ENCODE measurements around the gene NTSR1.

Gene NTSR1

DNA sequence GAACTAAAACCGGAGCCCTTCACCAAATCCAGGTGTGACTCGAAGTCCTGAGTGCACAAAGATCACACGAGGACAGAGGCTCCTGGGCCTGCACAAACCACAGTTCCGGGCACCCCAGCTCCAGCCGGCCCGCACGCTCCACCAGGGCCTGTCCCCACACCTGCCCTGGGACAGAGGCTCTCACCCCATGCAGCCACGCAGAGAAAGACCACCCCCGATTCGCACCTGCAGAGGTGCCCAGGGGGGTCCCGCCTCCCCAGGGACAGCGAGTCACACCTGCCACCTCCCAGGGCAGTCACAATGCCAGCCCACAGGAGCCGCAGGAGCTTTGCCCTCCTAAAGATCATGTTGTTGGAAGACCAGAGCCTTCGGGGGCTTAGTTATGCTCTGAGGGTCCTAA, 62.3 kb downstream of the NTSR1 start:
- no peak for DNase-seq (ENCODE audit: low read depth, low spot score)

- DNase-seq (ENCODE audit: low read depth, low spot score) = no peak
These were observed 62.9 kb downstream of the NTSR1 start for GRCh38 chr20:62771396-62772102.

- DNase-seq (ENCODE audit: low read depth, low spot score) = no peak
These were observed 63.5 kb downstream of the NTSR1 start for GRCh38 chr20:62772103-62772611.

- DNase-seq (ENCODE audit: low read depth, low spot score) = no peak
These were observed 64.0 kb downstream of the NTSR1 start for GRCh38 chr20:62772619-62772989.

GRCh38 chr20:62772990-62773844, 64.6 kb downstream of the NTSR1 start:
- no peak for DNase-seq (ENCODE audit: low read depth, low spot score)

GRCh38 chr20:62773845-62774714, 65.4 kb downstream of the NTSR1 start:
- no peak for DNase-seq (ENCODE audit: low read depth, low spot score)

GRCh38 chr20:62774762-62775161, 66.1 kb downstream of the NTSR1 start:
- DNase-seq (ENCODE audit: low read depth, low spot score) = no peak

GRCh38 chr20:62775206-62775605, 66.6 kb downstream of the NTSR1 start:
- DNase-seq (ENCODE audit: low read depth, low spot score) = no peak

GRCh38 chr20:62776035-62776691, 67.5 kb downstream of the NTSR1 start:
- no peak for DNase-seq (ENCODE audit: low read depth, low spot score)

DNA sequence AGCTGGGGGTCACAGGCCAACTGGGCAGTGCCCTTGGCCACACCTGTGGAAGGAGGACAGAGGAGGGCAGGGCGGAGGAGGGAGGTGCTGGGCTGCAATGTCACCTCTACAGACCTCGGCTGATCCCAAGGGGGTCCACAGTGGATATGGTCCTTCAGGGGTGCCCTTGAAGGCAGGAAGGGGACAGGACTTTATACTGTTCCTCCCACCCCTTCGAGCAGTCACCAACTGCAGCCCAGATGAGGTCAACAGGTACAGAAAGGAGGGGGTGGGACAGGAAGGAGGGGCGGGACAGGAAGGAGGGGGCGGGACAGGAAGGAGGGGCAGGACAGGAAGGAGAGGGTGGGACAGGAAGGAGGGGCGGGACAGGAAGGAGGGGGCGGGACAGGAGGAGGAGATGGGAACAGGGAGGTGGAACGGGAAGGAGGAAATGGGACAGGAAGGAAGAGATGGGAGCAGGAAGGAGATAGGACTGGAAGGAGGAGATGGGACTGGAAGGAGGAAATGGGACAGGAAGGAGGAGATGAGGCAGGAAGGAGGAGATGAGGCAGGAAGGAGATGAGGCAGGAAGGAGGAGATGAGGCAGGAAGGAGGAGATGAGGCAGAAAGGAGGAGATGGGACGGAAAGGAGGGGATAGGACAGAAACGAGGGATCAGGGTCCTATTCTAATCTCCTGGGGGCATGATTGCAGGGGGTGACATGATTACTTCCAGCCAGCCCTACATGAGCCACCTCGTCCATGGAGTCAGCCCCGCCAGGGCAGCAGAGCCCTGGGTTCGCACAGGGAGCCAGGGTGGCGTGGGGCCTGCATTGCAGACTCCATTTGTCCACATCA, 68.3 kb downstream of the NTSR1 start:
- DNase-seq (ENCODE audit: low read depth, low spot score) = peak; percentile 29

DNA sequence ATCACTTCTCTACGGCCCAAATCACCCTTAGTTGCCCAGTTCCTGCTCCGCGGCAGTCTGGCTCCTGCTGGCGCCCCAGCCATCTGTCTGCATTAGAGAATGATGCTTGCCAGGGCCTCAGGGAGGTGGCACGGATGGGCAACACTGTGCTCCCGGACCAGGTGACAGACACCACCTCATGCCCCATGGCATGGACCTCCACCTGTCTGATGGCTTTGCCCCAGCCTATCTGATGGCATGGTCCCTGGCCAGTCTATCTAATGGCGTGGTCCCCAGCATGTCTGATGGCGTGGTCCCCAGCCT, 68.8 kb downstream of the NTSR1 start:
- no peak for DNase-seq (ENCODE audit: low read depth, low spot score)

GRCh38 chr20:62778058-62778457, 69.4 kb downstream of the NTSR1 start:
- DNase-seq (ENCODE audit: low read depth, low spot score) = no peak

DNA sequence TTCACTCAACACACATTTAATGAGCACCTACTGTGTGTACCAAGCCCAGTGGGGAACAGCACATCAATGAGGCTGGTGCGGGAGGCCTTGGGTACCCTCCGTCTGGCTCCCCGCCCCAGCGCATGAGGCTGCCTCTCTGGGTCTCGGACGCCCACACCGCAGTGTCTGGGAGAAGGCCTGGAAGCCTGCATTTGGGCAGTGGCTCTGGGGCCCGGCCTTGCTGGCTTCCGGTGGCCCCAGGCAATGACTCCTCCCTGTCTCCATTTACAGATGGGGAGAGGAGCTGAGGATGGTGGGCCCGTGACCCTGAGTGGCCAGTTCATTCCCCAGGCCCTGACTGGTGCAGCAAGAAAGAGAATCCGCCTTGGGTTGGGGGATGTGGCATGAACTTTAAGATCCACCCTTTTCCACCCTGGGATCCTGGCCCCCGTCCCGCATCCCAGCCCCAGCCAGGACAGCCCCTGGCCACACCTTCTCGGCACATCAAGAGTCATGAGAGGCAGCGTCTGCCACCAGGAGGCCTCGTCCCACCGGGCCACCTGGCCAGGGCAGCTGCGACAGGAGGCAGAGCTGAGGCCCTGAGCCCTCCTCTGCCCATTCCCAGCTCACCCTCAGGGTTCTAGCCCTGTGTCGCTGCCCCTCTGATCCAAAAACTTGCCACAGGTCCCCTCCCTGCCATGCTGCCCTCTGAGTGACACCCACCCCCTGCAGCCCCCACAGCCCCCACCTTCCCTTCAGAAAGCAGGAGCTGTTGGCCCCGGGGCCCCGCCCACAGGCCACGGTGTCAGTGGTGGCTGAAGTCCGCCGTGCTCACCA, 70.2 kb downstream of the NTSR1 start:
- DNase-seq (ENCODE audit: low read depth, low spot score) = no peak

DNA sequence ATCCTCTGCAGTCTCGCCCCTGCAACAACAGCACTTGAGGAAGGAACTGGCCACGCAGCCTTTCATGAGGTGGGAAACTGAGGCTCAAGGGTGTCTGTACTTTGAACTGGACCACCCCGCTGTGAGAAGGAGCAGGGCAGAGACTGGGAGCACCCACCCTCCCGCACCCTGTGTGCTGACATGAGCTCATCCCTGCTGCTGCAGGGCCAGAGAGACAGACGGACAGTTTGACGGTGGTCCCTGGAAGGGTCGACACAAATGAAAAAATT, 70.7 kb downstream of the NTSR1 start:
- DNase-seq (ENCODE audit: low read depth, low spot score) = no peak

DNA sequence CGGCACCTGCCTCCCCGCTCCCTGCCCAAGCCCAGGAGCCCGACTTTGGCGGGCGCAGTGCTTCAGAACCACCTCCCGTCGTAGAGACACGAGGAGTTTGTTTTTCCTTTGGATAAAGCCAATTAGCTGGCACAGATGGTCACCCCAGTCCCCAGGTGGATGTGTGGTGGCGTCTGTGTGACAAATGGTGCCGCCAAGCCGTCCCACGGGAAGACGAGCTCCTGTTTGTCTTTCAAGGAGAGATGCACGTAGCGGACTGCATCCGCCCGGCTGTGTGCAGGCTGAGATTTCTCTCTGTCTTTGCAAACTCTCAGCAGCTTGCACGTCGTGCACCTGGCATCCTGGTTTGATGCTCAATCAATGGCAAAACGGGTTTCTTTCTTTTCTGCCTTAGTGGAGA, 71.6 kb downstream of the NTSR1 start:
- no peak for DNase-seq (ENCODE audit: low read depth, low spot score)

DNA sequence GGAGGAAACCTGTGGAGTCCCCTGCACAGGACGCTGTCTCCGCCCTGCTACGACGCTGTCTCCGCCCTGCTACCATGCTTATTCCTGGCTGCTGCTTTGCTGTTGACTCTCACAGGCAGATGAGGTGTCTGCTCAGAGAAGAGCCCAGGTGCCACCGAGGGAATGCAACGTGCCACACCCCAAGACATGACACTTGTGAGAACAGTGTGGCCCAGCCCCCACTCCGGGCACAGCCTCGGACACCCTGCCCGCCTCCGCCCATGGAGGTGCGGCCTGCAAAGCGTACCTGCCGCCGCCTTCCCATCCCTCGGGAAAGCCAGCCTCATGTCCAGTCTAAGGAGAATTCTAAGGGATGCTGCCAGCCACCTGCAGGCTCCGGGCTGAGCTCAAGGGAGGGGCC, 72.1 kb downstream of the NTSR1 start:
- no peak for DNase-seq (ENCODE audit: low read depth, low spot score)

- no peak for DNase-seq (ENCODE audit: low read depth, low spot score)
These were observed 73.7 kb downstream of the NTSR1 start for GRCh38 chr20:62782149-62782892.

DNA sequence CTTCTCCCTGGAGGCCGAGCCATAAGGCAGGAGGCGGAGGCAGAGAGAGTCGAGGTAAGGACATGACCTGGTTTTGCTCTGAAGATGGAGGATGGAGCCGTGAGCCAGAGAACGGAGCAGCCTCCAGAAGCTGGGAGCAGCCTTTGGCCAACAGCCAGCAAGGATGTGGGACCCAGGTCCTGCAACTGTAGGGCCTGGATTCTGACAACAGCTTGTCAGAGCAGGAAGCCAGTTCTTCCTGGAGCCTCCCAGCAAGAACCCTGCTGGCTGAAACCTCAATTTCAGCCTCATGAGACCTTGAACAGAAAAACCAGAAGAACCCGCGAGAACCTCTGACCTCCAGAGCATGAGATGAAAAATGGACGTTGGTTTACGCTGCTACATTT, 74.2 kb downstream of the NTSR1 start:
- no peak for DNase-seq (ENCODE audit: low read depth, low spot score)

DNA sequence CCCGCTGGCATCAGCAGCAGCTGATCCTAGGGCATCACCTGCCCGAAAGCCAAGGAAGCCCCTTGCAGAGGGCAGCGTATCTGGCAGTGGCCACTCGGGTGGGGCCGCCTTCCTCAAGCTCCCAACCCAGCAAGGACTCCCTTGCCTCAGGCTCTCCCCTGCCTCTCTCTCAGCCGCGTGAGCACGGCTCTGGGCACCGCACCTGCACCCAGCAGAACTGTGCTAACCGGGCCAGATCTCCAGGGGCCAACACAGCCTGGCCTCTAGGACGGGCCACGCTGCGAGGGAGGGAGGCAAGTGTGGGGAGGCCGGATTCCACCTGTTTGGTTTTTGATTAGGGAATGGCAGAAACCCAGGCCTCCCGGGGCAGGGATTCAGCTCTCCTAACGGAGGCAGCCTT, 75.9 kb downstream of the NTSR1 start:
- no peak for DNase-seq (ENCODE audit: low read depth, low spot score)

Measured in activated CD4-positive, CD25-positive, alpha-beta regulatory T cell treated with anti-CD3 and anti-CD28 coated beads, Interleukin-2, amount 50 U/mL, for 16 hours (primary cell).